Stimulated activated CD4-positive, alpha-beta T cell treated with anti-CD3 and anti-CD28 coated beads, Interleukin-15, amount 100 ng/mL, for 1 hour (primary cell): Measurements from ENCODE around the gene TEAD2.
"Not testable (repeated sequence)": the region's sequence is repeated elsewhere in the genome, so short reads cannot be mapped to it uniquely, and the experiment has no call there.

Experiments used
- DNase-seq, 2 donors: peaks; one replicate each; pipeline ENCODE4 v3.0.0-alpha.2; 2020; ENCODE audit warnings: low read depth in 1 of 2, low spot score in 1 of 2

Gene TEAD2

DNA sequence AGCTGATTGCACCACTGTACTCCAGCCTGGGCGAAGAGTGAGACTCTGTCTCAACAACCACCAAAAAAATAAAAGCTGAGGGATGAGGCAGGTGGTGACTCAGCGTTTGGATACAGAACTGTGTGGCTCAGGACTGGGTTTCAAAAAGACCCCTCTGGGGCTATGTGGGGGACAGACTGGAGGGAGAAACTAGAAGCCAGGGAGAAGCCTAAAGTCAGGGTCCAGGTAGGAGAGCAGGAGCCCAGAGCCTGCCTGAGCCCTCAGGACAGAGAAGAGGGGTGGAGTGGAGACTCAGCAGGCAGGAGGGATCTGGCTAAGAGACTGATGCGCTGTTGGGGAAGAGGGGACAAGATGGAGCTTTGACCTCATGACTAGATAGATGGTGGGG, 28.8 kb downstream of the TEAD2 start:
- no peak for DNase-seq

DNA sequence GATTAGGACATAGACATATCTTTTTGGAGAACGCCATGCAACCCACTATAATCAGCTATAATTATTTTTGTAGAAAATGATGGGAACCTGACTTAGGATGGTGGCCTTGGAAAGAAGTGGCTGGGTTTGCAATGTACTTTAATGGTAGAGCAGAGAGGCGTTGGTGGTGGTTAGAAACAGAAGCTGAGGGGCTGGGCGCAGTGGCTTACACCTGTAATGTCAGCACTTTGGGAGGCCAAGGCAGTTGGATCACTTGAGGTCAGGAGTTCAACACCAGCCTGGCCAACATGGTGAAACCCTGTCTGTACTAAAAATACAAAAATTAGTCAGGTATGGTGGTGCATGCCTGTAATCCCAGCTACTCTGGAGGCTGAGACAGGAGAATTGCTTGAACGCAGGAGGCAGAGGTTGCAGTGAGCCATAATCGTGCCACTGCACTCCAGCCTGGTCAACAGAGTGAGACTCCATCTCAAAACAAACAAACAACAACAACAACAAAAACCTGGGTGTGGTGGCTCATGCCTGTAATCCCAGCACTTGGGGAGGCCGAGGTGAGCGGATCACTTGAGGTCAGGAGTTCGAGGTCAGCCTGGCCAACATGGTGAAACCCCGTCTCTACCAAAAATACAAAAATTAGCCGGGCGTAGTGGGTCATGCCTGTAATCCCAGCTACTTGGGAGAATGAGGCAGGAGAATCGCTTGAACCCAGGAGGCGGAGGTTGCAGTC, 29.4 kb downstream of the TEAD2 start:
- DNase-seq, result not testable (repeated sequence)

DNA sequence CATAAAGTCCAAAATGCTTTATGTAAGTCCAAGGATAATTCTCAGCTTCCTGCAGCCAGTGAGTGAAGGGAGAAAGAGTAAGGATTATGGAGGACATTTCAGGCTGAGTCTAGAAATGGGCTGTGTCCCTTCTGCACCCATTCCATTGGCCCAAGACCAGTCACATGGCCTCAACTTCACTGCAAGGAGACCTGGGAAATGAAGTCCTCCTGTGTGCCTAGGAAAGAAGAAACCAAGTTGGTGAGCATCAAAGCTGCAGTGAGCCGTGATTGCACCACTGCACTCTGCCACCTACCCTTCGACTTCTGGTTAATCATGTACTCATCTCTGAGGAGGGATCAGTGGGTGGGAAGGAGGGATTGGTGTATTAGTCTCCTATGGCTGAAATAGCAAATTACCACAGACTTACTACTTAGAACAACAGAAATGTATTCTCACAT, 30.6 kb downstream of the TEAD2 start:
- peak in 1 of 2 donors; percentile 29 for DNase-seq

DNA sequence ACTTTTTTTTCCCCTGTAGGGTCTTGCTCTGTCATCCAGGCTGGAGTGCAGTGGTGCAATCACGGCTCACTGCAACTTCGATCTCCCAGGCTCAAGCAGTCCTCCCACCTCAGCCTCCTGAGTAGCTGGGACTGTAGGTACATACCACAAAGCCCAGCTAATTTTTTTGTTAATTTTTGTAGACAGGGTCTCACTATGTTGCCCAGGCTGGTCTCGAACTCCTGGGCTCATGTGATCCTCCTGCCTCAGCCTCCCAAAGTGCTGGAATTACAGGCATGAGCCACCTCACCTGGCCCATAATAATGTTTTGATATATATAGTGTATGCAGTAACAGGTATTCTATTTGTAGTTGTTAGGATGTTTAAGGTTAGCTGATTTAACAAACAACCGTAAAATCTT, 31.0 kb downstream of the TEAD2 start:
- not testable (repeated sequence) for DNase-seq

DNA sequence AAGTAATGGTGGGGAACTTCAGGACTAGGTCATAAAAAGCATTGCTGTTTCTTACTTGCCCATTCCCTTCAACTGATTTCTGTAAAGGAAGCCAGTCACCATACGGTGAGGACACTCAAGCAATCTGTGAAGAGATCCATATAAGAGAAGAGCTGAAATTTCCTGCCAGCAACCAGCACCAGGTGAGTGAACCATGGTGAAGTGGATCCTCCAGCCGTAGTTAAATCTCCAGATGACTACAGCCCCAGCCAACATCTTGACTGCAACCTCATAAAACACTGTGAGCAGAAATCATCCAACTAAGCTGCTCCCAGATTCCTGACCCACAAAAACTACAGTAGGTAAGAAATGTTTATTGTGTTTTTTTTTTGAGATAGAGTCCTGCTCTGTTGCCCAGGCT, 33.5 kb downstream of the TEAD2 start:
- no peak for DNase-seq

DNA sequence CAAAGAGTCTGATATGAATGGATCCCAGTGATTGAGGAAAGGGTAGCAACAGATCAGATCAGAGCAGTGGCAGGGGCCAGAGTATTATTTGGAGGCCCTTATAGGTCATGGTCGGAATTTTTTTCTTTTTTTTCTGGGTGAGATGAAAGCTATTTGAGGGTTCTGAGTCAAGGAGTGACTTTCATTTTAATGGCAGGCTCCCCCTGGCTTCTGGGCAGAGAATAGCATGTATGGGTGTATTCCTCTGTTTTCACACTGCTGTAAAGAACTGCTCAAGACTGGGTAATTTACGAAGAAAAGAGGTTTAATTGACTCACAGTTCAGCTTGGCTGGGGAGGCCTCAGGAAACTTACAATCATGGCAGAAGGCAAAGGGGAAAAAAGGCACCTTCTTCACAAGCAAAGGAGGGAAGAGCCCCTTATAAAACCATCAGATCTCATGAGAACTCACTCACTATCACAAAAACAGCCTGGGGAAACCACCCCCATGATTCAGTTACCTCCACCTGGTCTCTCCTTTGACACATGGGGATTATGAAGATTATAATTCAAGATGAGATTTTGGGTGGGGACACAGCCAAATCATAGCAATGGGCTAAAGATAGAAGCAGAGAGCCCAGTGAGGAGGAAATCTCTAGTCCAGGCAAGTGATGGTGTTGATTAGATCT, 34.2 kb downstream of the TEAD2 start:
- no peak for DNase-seq

DNA sequence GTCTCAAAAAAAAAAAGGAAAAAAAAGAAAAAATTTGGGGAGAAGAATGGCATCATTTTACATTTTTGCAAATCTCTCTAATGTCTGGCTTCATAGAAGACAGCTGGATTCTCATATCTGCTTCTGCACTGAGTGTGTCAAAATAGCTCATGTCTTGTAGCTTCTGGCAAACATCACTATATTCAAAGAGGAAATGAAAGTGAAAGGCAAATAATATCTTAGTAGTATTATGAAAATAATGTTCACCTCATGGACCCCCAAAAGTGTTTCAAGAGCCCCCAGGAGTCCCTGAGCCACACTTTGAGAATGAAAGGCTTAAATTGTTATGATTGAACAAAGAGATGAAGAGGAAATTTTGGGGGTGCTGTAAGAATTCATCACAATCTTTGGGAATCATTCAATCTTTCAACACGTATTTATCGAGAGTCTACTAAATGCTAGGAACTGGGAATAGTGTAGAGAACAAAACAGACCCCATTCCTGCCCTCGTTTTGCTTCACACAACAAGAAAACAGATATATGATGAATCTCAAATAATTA, 36.0 kb downstream of the TEAD2 start:
- no peak for DNase-seq

DNA sequence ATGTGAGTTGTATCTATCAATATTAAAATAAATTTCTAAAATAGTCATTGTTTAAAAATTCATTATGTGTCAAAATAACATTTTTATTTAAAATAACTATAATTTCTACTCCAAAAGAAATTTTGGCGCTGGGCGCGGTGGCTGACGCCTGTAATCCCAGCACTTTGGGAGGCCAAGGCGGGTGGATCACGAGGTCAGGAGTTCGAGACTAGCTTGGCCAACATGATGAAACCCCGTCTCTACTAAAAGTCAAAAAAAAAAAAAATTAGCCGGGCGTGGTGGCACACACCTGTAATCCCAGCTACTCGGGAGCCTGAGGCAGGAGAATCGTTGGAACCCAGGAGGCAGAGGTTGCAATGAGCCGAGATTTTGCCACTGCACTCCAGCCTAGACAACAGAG, 36.5 kb downstream of the TEAD2 start:
- not testable (repeated sequence) for DNase-seq

DNA sequence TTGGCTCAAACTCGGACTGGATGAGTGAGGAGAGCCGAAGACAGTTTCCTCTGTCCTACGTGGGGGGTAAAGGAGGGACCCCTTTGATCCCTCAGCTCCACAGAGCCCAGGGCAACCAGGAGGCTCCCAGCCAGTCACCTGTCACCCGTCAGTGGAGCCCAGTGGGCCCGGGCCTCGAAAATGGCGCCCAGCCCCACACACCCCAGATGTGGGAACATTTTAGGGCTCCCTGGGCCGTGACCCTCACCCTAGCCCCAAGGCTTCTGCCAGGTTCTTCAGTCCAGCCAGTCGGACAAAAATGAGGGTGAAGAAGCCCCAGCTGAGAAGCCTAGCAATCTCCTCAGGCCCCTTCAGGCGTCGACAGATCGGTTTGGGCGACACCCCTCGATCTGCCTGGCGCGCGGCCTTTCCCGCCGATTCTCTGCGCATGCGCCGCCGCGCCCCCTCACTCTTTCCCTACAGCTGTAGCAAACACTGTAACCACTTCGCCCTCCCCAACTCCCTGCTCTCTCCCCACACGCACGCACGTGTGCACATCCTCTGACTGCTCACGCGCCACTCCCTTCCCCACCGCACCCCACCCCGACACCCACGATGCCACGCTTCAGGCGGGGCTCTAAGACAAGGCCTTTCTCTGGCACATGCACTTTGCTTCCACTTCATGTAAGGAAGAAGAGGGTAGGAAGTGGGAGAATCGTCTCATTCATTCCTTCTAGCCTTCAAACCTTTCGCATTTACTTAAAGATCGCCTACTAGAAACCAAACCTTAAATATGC, 37.2 kb downstream of the TEAD2 start, which contains the start of gene SLC6A16:
Gene SLC6A16 (minus strand): TSS at position 391 of the 776 bp plus-strand sequence. CDS start 13,844 bp downstream, outside the sequence.
- no peak for DNase-seq

DNA sequence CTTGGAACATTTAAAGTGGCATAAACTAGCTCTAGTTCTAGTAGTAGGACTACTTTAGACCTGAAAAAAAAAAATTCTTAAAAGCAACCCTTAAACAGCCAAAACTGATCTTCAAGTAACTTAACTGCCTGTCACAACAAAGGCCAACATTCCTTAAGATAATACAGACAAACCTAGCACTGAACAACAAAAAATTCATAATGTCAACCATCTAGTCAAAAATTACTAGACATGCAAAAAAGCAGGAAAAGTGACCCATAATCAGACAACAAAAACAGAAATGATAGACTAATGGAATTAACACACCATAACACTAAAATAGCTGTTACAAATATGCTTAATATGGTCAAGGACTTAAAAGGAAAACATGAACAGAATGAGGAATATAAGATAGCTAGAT, 43.9 kb downstream of the TEAD2 start:
- no peak for DNase-seq

DNA sequence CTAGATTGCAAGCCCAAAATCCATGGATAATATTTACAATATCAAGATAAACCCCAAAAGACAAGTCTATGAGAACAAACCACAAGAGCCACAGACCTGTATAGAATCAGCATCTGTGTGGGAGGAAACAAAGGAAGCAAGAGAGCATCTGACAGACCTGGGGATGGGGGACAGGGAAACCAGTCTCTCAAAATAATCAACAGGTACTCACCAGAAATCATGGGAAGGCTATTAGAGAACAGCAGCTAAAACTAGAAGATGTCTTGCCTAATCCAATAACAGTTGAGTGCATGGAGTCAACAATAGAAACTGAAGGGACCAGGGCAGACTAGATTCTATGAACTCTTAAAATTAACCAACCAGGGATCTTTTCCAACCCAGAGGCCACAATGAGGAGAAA, 45.9 kb downstream of the TEAD2 start:
- no peak for DNase-seq

DNA sequence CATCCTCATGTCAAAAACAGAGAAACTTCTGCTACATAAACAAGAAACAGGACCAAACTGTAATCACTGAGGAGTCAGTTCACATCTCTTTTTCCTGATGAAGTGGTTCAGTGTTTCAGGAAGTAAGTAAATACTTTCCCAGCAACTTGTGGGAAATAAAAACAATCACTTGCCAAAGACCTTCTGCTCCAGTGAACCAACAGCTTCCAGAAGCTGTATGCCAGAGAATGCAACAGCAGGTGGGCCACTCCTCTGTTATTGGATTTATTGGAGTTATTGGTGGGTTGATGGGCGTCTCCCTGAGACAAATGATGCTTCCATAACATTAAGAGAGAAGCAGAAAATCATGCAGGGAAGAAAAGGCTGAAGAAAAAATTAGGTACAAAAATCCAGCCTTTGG, 47.1 kb downstream of the TEAD2 start:
- DNase-seq, result no peak

DNA sequence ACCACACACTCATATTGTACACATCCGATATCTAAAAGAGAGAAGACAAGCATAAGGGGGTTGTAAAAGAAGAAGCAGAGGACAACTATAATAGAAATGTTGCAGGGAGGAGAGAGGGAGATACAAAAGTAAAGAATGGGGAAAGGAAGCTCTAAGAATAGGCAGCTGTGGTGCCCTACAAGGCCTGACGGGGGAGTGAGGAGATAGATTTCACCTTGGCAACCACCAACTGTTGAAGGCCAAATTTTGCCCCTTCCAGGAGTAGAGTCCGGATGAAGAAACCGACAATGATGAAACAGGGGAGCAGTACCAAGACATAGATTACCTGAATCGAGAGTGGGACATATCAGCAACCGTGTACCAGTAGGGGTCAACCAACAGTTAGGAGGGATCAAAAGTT, 53.1 kb downstream of the TEAD2 start:
- no peak for DNase-seq

DNA sequence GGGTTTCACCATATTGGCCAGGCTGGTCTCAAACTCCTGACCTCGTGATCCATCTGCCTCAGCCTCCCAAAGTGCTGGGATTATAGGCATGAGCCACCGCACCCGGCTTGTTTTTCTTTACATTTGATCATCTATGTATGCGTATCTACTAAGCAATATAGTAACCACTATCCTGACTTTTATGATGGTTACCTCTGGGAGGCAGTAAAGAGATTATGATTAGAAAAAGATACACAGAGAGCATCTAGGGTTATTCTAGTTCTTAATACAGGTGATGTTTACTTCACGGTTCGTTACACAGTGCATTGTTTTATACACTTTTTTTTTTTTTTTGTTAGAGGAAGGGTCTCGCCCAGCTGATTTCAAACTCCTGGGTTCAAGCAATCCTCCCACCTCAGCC, 55.5 kb downstream of the TEAD2 start:
- DNase-seq, result not testable (repeated sequence)

DNA sequence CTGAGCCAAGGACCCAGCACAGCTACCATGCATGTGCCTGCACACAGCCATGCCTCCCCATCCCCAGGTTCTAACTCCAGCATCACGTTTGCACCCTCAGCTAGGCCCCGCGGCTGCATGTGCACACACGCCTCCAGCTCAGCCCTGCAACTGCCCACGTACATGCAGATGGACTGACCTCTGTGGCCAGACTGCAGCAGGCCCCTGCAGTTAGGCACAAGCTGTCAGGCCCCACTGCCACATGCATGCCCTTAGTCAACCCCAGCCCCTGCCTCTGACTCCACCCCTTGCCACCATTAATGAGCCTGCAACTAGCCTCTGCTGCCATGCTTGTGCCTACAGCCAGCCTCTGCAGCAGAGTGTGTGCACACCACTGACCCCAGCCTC, 60.4 kb downstream of the TEAD2 start:
- DNase-seq, result no peak

DNA sequence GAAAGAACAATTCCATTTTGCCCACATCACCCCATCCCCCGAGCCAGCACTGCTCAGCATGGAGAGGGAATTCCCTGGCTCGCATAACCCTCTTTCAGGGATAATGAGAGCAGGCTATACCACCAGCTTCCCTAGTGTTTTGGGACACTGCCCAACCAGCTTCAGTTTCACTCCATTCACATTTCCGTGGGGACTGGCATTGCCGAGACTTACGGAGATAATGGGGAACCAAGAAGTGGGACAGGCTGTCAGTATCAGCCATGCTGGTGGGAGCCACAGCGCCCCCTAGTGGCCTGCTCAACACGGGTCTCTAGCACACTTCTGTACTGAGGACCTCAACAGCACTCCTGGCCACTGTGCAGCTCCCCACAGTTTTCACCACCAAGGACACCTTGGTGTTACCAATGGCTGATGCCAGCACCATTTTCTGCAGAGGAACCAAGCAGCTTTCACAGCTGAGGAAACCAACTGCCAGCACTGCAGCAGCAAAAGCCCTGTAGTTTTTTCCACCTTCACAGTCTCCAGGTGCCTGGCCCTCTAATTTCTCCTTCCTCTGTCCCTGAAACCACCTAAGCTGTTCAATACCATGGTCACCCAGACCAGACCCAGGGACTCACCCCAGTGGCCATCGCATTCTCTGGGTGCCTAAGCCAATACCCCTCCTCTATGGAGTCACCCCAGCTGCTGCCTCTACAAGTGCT, 60.9 kb downstream of the TEAD2 start:
- peak; percentile 54 to 74 for DNase-seq

DNA sequence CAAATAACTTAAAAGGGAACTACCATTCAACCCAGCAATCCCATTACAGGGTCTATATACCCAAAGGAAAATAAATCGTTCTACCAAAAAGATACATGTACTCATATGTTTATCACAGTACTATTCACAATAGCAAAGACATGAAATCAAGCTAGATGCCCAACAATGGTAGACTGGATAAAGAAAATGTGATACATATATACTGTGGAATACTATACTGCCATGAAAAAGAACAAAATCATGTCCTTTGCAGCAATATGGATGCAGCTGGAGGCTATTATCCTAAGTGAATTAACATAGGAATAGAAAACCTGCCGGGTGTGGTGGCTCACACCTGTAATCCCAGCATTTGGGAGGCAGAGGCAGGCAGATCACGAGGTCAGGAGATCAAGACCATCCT, 63.6 kb downstream of the TEAD2 start:
- not testable (repeated sequence) for DNase-seq

DNA sequence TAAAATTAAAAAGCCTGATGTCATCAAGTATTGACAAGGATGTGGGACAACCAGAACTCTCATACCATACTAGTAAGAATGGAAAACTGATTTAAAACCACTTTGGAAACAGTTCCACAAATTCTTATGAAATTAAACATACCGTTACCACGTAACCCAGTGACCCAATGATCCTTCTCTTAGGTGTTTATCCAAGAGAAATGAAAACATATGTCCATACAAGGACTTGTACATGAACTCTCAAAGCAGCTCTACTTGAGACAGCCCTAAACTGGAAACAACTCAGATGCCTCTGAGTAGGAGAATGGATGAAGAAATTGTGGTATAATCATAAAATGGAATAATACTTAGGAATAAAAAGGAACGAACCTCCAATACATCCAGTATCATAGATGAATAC, 64.8 kb downstream of the TEAD2 start:
- no peak for DNase-seq

DNA sequence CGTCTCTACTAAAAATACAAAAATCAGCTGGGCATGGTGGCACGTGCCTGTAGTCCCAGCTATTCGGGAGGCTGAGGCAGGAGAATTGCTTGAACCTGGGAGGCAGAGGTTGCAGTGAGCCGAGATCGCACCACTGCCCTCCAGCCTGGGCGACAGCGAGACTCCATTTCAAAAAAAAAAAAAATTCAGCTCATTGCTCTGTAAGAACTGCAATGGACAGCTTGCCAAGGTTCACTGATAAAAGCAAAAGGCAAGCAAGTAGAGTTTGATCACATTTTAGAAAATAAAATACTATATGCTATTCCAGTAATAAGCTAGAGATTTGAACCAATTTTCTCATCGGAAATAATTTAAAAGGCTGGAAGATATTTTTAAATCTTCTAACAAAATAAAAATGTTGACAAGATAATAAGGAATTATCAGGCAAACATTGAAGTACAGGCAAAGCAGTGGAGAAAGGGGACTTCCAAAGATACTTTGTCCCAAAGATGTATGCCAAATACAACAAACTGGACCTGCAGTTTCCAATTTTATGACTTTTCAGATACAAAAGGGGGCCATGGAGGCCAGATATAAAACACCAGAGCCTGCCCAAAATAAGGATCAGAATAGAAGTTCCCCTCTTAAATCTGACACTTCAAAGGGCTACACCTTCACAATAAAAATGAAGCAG, 66.9 kb downstream of the TEAD2 start:
- DNase-seq, result no peak

DNA sequence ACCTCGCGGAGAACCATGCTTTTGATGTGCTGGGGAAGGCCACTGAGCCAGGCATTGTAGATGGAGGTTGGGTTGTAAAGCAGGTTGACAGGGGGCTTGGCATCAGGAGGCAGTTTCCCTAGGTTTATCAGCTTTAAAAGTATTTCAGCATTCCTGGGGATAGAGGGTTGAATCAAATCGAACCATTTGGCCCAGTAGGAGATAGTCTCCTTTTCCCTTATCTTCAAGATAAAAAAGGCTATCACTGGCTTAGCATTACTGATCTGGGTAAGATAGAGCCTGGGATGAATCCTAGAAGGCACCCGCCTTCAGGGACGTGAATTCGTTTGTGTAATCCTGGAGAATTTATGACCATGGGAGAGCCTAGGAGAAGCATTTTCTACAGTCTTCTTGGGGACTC, 67.8 kb downstream of the TEAD2 start:
- DNase-seq, result no peak
